Kidney (tissue), 14 donors: ENCODE measurements around the gene GBX1. TPM values are rescaled to one million over a fixed set of nuclear protein-coding genes. Genes with fewer than 3 reads are reported as not detected.

Experiments
- DNase-seq, 5 donors: peaks; one replicate each; pipeline ENCODE4 v3.0.0-alpha.2; 2013 to 2020
- FAIRE-seq: peaks from 2 replicates; lab custom pipeline; 2012; peaks lifted over from hg19 to GRCh38; lab: Jason Lieb, UNC
- H3K27ac ChIP-seq, 2 donors: one replicate each; pipeline ENCODE4 v1.7.0; 2013; ENCODE audit warnings: low read depth in 2 of 2, low read length in 2 of 2, inconsistent platforms in 1 of 2
- H3K27me3 ChIP-seq: one replicate; pipeline ENCODE4 v1.7.1; 2013; ENCODE audit warnings: low read length, inconsistent platforms; ENCODE audit not compliant: control insufficient read depth, insufficient read depth
- H3K36me3 ChIP-seq, 3 donors: one replicate each; pipeline versions ENCODE4 v1.7.0 to v1.7.1; 2013; ENCODE audit warnings: low read length in 3 of 3, control low read depth in 1 of 3, inconsistent platforms in 1 of 3; ENCODE audit not compliant: insufficient read depth in 3 of 3, control insufficient read depth in 2 of 3
- H3K4me1 ChIP-seq, 3 donors: one replicate each; pipeline versions ENCODE4 v1.7.0 to v1.7.1; 2013; ENCODE audit warnings: low read length in 3 of 3, inconsistent platforms in 1 of 3, low read depth in 1 of 3; ENCODE audit not compliant: control insufficient read depth in 2 of 3, insufficient read depth in 2 of 3
- H3K4me3 ChIP-seq, 3 donors: one replicate each; pipeline versions ENCODE4 v1.7.0 to v1.8.1; 2013; ENCODE audit warnings: low read length in 3 of 3, control low read depth in 1 of 3, inconsistent platforms in 1 of 3
- H3K9ac ChIP-seq, 3 donors: one replicate each; pipeline versions ENCODE4 v1.7.0 to v1.7.1; 2013; ENCODE audit warnings: low read length in 3 of 3, control low read depth in 1 of 3, inconsistent platforms in 1 of 3
- H3K9me3 ChIP-seq, 3 donors: one replicate each; pipeline versions ENCODE4 v1.7.0 to v1.7.1; 2013; ENCODE audit warnings: low read length in 3 of 3, control low read depth in 1 of 3, inconsistent platforms in 1 of 3; ENCODE audit not compliant: control insufficient read depth in 2 of 3, insufficient read depth in 1 of 3
- intact Hi-C: fragments of 100-400 bp; cut with DNase I; formaldehyde crosslinking; loops from one replicate; pipeline ENCODE4 v1.11.1; 2022
- polyA plus RNA-seq: library from polyadenylated mRNA; stranded (reverse); fragments of 350-450 nt; fragmentation: Illumina TruSeq; extraction: RNeasy Lipid Tissue Mini Kit (QIAGEN cat#74804); gene quantifications from one replicate; pipeline ENCODE4 v1.2.3, GENCODE V29; 2014; ENCODE audit warnings: low read depth, low replicate concordance; ENCODE audit not compliant: insufficient read depth
- total RNA-seq: library from RNA; stranded (reverse); fragmentation: NEBNext Ultra II Directional; extraction: Animal tissue kit (Norgen Biotek cat#: 25700); gene quantifications from one replicate; pipeline ENCODE4 v1.2.1, GENCODE V29; 2021
- TF ChIP-seq, protein P1 (sequence below): IDR thresholded peaks from 3 replicates; pipeline ENCODE4 v1.5.1; 2012; ENCODE audit warnings: mild to moderate bottlenecking, moderate library complexity, borderline replicate concordance; ENCODE audit not compliant: insufficient read depth; ENCODE audit errors: extremely low read depth
- donor health status: control.
- donor health status: control.
- donor health status: control.
- donor health status: control.
- donor health status: control.
- donor health status: DM: yes; HTN: yes; CAD: no.
- donor health status: Normal renal cell carcinoma (clear cell type).

The GBX1 gene
- total and polyA plus RNA-seq, 2 donors from 2014 or later: not detected

DNA sequence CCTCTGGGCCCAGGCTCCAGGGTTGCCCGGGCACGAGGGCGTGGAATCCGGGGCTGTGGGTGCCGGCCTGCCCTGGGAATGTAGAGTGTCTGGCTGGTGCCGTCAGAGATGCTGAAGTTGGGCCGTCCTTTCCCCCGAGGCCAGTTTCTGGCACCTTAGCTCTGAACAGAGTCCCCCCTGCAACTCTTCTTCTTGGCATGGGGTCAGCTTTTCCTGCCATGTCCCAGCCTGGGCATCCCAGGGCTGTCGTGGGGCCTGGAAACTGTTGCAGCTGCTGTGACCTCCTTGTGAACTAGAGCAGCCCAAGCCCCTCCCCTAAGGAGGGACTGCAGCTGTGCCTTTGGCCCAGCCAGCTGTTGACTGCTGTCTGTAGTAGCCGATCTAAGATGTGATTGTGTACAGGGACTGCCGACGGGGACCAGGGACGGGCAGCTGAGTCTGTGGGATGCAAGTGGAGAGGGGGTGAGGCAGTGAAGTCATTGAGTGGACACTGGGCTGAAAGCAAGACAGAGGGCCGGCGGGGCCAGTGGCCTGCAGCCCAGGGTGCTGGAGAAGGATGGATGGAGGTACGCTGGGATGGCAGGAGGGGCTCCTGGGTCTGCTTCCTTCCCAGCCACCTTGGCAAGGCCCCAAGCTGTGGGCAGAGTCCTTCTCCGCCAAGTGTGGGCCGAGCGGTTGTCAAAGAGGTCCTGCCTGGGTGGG, 35.8 kb downstream of the GBX1 start:
- no peaks in the 10 kb centered on the region for H3K27me3 ChIP-seq
- no peak overlapping the region for H3K4me3 ChIP-seq
- TF ChIP-seq, protein P1, sequence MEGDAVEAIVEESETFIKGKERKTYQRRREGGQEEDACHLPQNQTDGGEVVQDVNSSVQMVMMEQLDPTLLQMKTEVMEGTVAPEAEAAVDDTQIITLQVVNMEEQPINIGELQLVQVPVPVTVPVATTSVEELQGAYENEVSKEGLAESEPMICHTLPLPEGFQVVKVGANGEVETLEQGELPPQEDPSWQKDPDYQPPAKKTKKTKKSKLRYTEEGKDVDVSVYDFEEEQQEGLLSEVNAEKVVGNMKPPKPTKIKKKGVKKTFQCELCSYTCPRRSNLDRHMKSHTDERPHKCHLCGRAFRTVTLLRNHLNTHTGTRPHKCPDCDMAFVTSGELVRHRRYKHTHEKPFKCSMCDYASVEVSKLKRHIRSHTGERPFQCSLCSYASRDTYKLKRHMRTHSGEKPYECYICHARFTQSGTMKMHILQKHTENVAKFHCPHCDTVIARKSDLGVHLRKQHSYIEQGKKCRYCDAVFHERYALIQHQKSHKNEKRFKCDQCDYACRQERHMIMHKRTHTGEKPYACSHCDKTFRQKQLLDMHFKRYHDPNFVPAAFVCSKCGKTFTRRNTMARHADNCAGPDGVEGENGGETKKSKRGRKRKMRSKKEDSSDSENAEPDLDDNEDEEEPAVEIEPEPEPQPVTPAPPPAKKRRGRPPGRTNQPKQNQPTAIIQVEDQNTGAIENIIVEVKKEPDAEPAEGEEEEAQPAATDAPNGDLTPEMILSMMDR: no peak
- DNase-seq (peak; percentile 57 to 88 (median 62)), FAIRE-seq (no peak)
- H3K36me3 ChIP-seq: peaks cover 0 to 45% (median 24%) of the 10 kb centered on the region in 3 donors
- no peaks in the 10 kb centered on the region for H3K9me3 ChIP-seq
- no peak overlapping the region for H3K27ac ChIP-seq
- H3K9ac ChIP-seq: no peak overlapping the region
- no peaks in the 10 kb centered on the region for H3K4me1 ChIP-seq
- intact Hi-C loops: no loop called here

DNA sequence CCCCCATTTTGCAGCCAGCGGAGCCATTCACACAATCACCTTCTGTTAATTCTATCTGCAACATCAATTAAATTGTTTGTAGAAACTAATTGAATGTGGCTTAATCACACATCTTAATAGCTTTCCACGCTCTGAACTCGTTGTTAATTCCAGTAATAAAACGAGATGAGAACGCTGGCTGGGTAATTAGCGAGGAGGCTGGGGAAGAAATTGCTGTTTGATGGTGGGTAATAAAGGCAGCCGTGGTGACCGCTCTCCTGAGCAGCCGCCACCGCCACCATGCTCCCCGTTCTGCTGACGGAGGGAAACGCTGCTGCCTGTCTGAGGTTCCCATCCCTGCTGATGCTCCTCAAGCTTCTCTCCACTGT, 36.3 kb downstream of the GBX1 start:
- Histone ChIP-seq H3K27me3 (no peaks in the 10 kb centered on the region), H3K4me1 (no peaks in the 10 kb centered on the region), H3K36me3 (peaks cover 0 to 45% (median 24%) of the 10 kb centered on the region in 3 donors), H3K27ac (no peak overlapping the region), H3K9me3 (no peaks in the 10 kb centered on the region), H3K9ac (no peak overlapping the region), H3K4me3 (no peak overlapping the region)
- intact Hi-C loops: no loop called here
- FAIRE-seq (no peak), DNase-seq (peak in 1 of 5 donors; percentile 57)
- TF ChIP-seq, protein P1: no peak

DNA sequence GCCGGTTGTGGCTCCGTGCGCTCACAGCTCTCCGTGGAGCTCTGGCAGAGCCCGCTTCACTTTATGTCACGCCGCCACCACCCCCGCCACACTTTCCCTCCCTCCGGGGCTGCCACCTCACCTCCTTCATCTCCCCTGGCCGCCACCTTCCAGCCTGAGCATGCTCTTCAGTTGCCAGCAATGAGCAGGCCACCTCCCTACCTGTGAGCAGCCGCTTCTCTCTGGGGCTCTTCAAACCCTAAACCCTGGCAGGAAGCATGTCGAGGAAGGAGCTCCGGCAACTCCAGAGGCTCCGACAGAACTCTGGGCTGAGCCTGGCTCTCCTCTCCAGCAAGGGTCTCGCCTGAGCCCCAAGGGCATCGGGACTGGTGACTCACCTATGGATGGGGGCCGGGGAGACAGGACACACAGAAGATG, 36.7 kb downstream of the GBX1 start:
- peak in 1 of 5 donors; percentile 61 for DNase-seq

More for the DNA sequence above, 36.7 kb downstream of the GBX1 start:
- TF ChIP-seq, protein P1: no peak
- Histone ChIP-seq H3K9ac (no peak overlapping the region), H3K27ac (no peak overlapping the region), H3K9me3 (no peaks in the 10 kb centered on the region), H3K4me1 (no peaks in the 10 kb centered on the region), H3K36me3 (peaks cover 0 to 45% (median 23%) of the 10 kb centered on the region in 3 donors), H3K27me3 (no peaks in the 10 kb centered on the region), H3K4me3 (no peak overlapping the region)
- intact Hi-C loops: no loop called here
- no peak for FAIRE-seq
